Tibial nerve (tissue), 4 donors: ENCODE measurements around the gene THEM5. TPM values are rescaled to one million over a fixed set of nuclear protein-coding genes. Genes with fewer than 3 reads are reported as not detected.

Experiments used
- DNase-seq, 2 donors: peaks; one replicate each; pipeline ENCODE4 v3.0.0-alpha.2; 2019; ENCODE audit warnings: low spot score in 2 of 2
- H3K27ac ChIP-seq, 4 donors: fragments of 200-600 bp; sonication (generic) in 3 of 4; one replicate each; pipeline ENCODE4 v1.5.1; 2017 to 2019; ENCODE audit warnings: mild to moderate bottlenecking in 1 of 4
- H3K27me3 ChIP-seq, 2 donors: fragments of 200-600 bp; sonication (generic) in 1 of 2; one replicate each; pipeline versions ENCODE4 v1.5.1 to v1.6.0; 2017 to 2019
- H3K36me3 ChIP-seq, 3 donors: fragments of 200-600 bp; sonication (generic); one replicate each; pipeline ENCODE4 v1.5.1; 2018 to 2019
- H3K4me1 ChIP-seq, 4 donors: fragments of 200-600 bp; sonication (generic) in 3 of 4; one replicate each; pipeline ENCODE4 v1.5.1; 2017 to 2019
- H3K4me3 ChIP-seq, 4 donors: fragments of 200-600 bp; sonication (generic) in 3 of 4; one replicate each; pipeline ENCODE4 v1.5.1; 2017 to 2019; ENCODE audit warnings: mild to moderate bottlenecking in 1 of 4, moderate library complexity in 1 of 4
- H3K9me3 ChIP-seq, 4 donors: fragments of 200-600 bp; sonication (generic) in 3 of 4; one replicate each; pipeline ENCODE4 v1.5.1; 2017 to 2019
- EP300 ChIP-seq, 2 donors: sonication (generic); formaldehyde crosslinking; IDR thresholded peaks; one replicate each; pipeline ENCODE4 v1.6.1; 2017; ENCODE audit warnings: antibody characterized with exemption in 2 of 2, mild to moderate bottlenecking in 1 of 2
- POLR2A ChIP-seq, 2 donors: fragments of 450-650 bp; IDR thresholded peaks; one replicate each; pipeline ENCODE4 v1.6.1; 2017; ENCODE audit warnings: antibody characterized with exemption in 2 of 2, mild to moderate bottlenecking in 2 of 2, moderate library complexity in 2 of 2
- WGBS, 2 donors: methylation state at CpG; one replicate each; pipeline ENCODE4 v1.1.5; 2018; 5-methylcytosine and 5-hydroxymethylcytosine counted together
- total RNA-seq, 4 donors: library from RNA; depleted of rRNA; stranded (reverse); fragments of >200 nt; gene quantifications; one replicate each; pipeline ENCODE4 v1.1.0, GENCODE V29; 2016
- TF ChIP-seq, protein P1 (sequence below), 5 experiments: fragments of 200-600 bp in 3 of 5; fragments of 450-650 bp in 2 of 5; sonication (generic) in 3 of 5; IDR thresholded peaks; one replicate each; pipeline ENCODE4 v1.5.1; 2016 to 2019; ENCODE audit warnings: antibody characterized with exemption in 5 of 5, mild to moderate bottlenecking in 3 of 5, moderate library complexity in 2 of 5

The THEM5 gene
- total RNA-seq, 4 donors from 2014 or later = not detected

DNA sequence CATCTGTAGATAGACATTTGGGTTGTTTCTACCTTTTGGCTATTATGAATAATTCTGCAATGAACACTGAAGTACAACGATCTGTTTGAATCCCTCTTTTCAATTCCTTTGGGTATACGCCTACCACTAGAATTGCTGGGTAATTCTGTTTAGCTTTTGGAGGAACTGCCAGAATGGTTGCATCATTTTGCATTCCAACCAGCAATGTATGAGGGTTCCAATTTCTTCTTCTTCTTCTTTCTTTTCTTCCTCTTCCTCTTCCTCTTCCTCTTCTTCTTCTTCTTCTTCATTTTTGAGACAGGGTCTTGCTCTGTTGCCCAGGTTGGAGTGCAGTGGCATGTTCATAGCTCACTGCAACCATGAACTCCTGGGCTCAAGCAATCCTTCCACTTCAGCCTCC is 13.8 kb upstream of the THEM5 start:
- no peak overlapping the region for H3K4me3 ChIP-seq
- H3K9me3 ChIP-seq = no peaks in the 10 kb centered on the region
- H3K36me3 ChIP-seq = no peaks in the 10 kb centered on the region
- H3K27me3 ChIP-seq = peaks cover 0 to 4% of the 10 kb centered on the region in 2 donors
- peaks cover 0 to 8% (median 3%) of the 10 kb centered on the region in 4 donors for H3K4me1 ChIP-seq
- DNase-seq = no peak
- WGBS, 2 donors = 44 to 49% methylated on average over 2 of the region's 2 CpGs
- no peak overlapping the region for H3K27ac ChIP-seq
- TF ChIP-seq, protein P1, sequence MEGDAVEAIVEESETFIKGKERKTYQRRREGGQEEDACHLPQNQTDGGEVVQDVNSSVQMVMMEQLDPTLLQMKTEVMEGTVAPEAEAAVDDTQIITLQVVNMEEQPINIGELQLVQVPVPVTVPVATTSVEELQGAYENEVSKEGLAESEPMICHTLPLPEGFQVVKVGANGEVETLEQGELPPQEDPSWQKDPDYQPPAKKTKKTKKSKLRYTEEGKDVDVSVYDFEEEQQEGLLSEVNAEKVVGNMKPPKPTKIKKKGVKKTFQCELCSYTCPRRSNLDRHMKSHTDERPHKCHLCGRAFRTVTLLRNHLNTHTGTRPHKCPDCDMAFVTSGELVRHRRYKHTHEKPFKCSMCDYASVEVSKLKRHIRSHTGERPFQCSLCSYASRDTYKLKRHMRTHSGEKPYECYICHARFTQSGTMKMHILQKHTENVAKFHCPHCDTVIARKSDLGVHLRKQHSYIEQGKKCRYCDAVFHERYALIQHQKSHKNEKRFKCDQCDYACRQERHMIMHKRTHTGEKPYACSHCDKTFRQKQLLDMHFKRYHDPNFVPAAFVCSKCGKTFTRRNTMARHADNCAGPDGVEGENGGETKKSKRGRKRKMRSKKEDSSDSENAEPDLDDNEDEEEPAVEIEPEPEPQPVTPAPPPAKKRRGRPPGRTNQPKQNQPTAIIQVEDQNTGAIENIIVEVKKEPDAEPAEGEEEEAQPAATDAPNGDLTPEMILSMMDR (IDR thresholded peaks at IDR 0.05) = no peak
- TF ChIP-seq POLR2A (IDR thresholded peaks at IDR 0.05) = no peak
- TF ChIP-seq EP300 (IDR thresholded peaks at IDR 0.05) = no peak

DNA sequence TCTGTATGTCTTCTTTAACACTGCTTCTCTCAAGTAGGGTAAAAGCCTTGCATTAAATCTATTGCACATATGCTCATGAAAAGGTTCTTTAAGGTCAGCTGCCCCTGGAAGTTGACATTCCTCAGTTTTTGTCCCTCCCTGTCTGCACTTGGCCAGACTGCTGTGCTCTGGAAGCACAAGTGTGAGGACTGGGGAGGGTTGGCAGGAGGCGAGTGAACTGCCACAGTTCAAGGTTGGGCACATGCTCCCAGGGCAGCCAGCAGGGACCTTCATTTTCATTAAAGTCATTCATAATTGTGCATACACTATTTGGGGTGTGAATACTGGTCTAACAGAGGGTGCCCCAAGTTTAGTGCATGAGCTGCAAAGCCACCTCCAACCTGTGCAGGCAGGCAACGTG is 10.9 kb upstream of the THEM5 start:
- 31 to 81% methylated on average over 1 to 2 of the region's 2 CpGs for WGBS, 2 donors
- peaks cover 0 to 8% (median 3%) of the 10 kb centered on the region in 4 donors for H3K4me1 ChIP-seq
- no peaks in the 10 kb centered on the region for H3K9me3 ChIP-seq
- H3K4me3 ChIP-seq = no peak overlapping the region
- DNase-seq = no peak
- H3K27ac ChIP-seq = no peak overlapping the region
- H3K36me3 ChIP-seq = no peaks in the 10 kb centered on the region
- TF ChIP-seq POLR2A (IDR thresholded peaks at IDR 0.05) (no peak), EP300 (IDR thresholded peaks at IDR 0.05) (no peak)
- TF ChIP-seq, protein P1 (IDR thresholded peaks at IDR 0.05) = no peak
- H3K27me3 ChIP-seq = peaks cover 0 to 4% of the 10 kb centered on the region in 2 donors

DNA sequence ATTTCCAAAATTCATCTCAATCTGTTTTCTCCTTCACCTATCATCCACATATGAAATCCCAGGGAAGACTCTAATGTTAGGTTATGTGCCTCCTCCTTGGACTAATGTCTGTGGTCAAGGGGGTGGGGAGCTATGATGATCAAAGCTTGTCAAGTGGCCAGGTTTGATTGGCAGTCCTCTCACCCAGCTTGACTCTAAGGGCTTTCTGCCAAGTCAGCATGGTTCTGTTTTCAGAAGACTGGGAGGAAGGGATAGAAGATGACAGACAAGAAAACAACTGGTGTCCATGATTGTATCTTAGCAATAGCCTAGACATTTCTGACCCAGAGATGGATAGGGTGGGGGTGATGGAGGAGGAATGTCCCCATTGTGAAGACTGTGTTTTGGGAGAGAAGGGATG is 9.1 kb upstream of the THEM5 start:
- H3K4me1 ChIP-seq = peaks cover 0 to 5% (median 0%) of the 10 kb centered on the region in 4 donors
- H3K36me3 ChIP-seq = no peaks in the 10 kb centered on the region
- DNase-seq = no peak
- H3K9me3 ChIP-seq = no peaks in the 10 kb centered on the region
- no peak overlapping the region for H3K4me3 ChIP-seq
- peaks cover 0 to 4% of the 10 kb centered on the region in 2 donors for H3K27me3 ChIP-seq
- H3K27ac ChIP-seq = no peak overlapping the region
- TF ChIP-seq, protein P1 (IDR thresholded peaks at IDR 0.05) = no peak
- TF ChIP-seq EP300 (IDR thresholded peaks at IDR 0.05) (no peak), POLR2A (IDR thresholded peaks at IDR 0.05) (no peak)

DNA sequence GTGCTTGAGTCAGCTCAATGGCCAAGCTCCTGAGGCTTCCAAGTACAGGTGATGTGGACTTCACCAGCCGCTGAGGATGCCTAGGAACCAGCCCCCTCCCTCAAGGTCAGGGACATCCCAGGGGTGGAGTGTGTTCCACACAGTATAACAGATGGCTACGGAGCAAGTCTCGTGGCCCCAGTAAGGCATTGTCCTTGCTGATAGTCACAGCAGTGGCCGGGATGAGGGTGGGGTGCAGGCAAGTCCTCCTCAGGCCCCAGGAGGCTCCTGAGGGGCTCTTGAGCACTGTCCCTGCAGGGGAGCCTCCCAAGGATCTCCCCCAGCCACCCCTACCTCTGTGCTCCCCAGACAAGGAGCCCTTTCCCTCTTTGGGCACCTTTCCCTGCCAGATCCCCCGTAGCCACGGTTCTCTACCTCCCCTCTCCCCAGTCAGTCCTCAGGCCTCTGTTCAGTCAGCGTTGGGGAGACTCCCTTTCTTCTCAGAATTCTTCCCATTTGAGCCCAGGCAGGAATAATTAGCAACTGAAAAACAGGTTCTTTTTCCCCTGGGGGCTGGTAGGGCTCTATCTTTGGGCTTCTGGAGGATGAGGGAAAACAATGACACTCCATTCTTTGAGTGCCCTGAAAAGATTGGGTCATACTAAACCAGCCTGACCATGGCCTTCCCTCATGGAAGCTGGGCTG is 7.1 kb upstream of the THEM5 start:
- H3K4me3 ChIP-seq = no peak overlapping the region
- H3K4me1 ChIP-seq = no peaks in the 10 kb centered on the region
- H3K27ac ChIP-seq = no peak overlapping the region
- H3K36me3 ChIP-seq = no peaks in the 10 kb centered on the region
- no peak for TF ChIP-seq EP300 (IDR thresholded peaks at IDR 0.05)
- TF ChIP-seq, protein P1 (IDR thresholded peaks at IDR 0.05) = no peak
- no peak for TF ChIP-seq POLR2A (IDR thresholded peaks at IDR 0.05)
- no peaks in the 10 kb centered on the region for H3K27me3 ChIP-seq
- no peak for DNase-seq
- 73 to 74% methylated on average over 5 to 7 of the region's 7 CpGs for WGBS, 2 donors
- H3K9me3 ChIP-seq = no peaks in the 10 kb centered on the region

DNA sequence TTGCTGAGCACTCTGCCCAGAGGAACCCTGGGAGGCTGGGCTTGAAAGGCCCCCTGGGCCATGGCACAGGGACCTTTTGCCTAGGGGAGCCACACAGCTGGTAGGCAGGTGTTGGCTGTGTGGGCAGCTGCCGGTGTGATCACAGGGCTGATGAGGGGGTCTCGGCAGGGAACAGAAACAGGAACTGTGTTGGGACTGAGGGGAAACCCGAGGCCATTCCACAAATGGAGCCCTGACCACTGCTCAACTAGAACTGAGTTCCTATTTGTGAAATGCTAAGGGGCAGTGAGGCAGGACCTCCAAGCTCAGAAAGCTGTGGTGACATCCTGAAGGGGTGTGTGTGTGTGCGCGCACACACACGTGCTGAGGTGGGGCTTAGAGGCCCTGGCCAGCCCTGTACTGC is 6.4 kb upstream of the THEM5 start:
- H3K4me1 ChIP-seq = no peaks in the 10 kb centered on the region

More for the DNA sequence above, 6.4 kb upstream of the THEM5 start:
- no peaks in the 10 kb centered on the region for H3K27me3 ChIP-seq
- H3K4me3 ChIP-seq = no peak overlapping the region
- 75 to 76% methylated on average over 6 of the region's 6 CpGs for whole genome bisulfite sequencing, 2 donors
- H3K9me3 ChIP-seq = no peaks in the 10 kb centered on the region
- no peak overlapping the region for H3K27ac ChIP-seq
- H3K36me3 ChIP-seq = no peaks in the 10 kb centered on the region
- TF ChIP-seq POLR2A (IDR thresholded peaks at IDR 0.05) = no peak
- no peak for TF ChIP-seq EP300 (IDR thresholded peaks at IDR 0.05)
- TF ChIP-seq, protein P1 (IDR thresholded peaks at IDR 0.05) = no peak
- DNase-seq = no peak
